MCF 10A (cell line): ENCODE data around the gene LTBP4. TPM values are rescaled to one million over a fixed set of nuclear protein-coding genes. Genes with fewer than 3 reads are reported as not detected.
"Not testable (repeated sequence)": the region's sequence is repeated elsewhere in the genome, so short reads cannot be mapped to it uniquely, and the experiment has no call there.

Source experiments
- BruUV-seq: library from RNA; stranded (reverse); fragments of 400-500 nt; replicated peaks from 2 replicates; lab custom pipeline; 2021; lab: Mats Ljungman, UMichigan
- CTCF ChIA-PET: fragments of 300-600 bp; sonication (Branson Sonifier 250); formaldehyde crosslinking; extraction: SDS; loops from one replicate; lab custom pipeline; 2021; ENCODE audit warnings: antibody characterized with exemption, inconsistent platforms; lab: Yijun Ruan, JAX
- POLR2A ChIA-PET: fragments of 300-600, 350-650 bp; sonication (Branson Sonifier 250); formaldehyde crosslinking; extraction: SDS; loops from one replicate; lab custom pipeline; 2020; ENCODE audit warnings: antibody characterized with exemption, inconsistent platforms; lab: Yijun Ruan, JAX
- DNase-seq: peaks from one replicate; pipeline ENCODE4 v3.0.0-alpha.2; 2018; ENCODE audit not compliant: unreplicated experiment
- H3K27ac Mint-ChIP-seq: one replicate; pipeline ENCODE4 v1.8.0; 2022; ENCODE audit warnings: mild to moderate bottlenecking, low read depth, mixed read lengths; ENCODE audit not compliant: unreplicated experiment
- H3K27me3 Mint-ChIP-seq: one replicate; pipeline ENCODE4 v1.8.0; 2022; ENCODE audit warnings: mixed read lengths; ENCODE audit not compliant: insufficient read depth, unreplicated experiment
- H3K36me3 Mint-ChIP-seq: one replicate; pipeline ENCODE4 v1.8.0; 2022; ENCODE audit warnings: mild to moderate bottlenecking, moderate library complexity, mixed read lengths; ENCODE audit not compliant: insufficient read depth, unreplicated experiment
- H3K4me1 Mint-ChIP-seq: one replicate; pipeline ENCODE4 v1.8.0; 2022; ENCODE audit warnings: mixed read lengths; ENCODE audit not compliant: insufficient read depth, unreplicated experiment
- H3K4me3 Mint-ChIP-seq: one replicate; pipeline ENCODE4 v1.8.0; 2022; ENCODE audit warnings: mild to moderate bottlenecking, moderate library complexity, mixed read lengths; ENCODE audit not compliant: unreplicated experiment
- H3K9me3 Mint-ChIP-seq: one replicate; pipeline ENCODE4 v1.8.0; 2022; ENCODE audit warnings: mixed read lengths; ENCODE audit not compliant: unreplicated experiment
- CTCF ChIP-seq: fragments of 200-600 bp; IDR thresholded peaks from one replicate; pipeline ENCODE4 v1.8.0; 2022; ENCODE audit warnings: antibody characterized with exemption, mild to moderate bottlenecking; ENCODE audit not compliant: unreplicated experiment
- intact Hi-C: fragments of 100-400 bp; cut with micrococcal nuclease; formaldehyde crosslinking; loops from 2 replicates; pipeline ENCODE4 v1.14.1; 2022
- total RNA-seq: library from RNA; stranded (reverse); gene quantifications from 2 replicates; pipeline ENCODE4 v1.2.3, GENCODE V29; 2022

Gene LTBP4
- total RNA-seq, 1 experiment from 2014 or later = 76.4 TPM

- no peaks in the 10 kb centered on the region for H3K36me3 Mint-ChIP-seq
- ChIA-PET CTCF (interaction anchor here (1.1 to 1.8 kb wide), 3 partner anchors 9 to 31 kb away, joined by 3 to 7 read pairs (median 3); no protein-coding TSS in a partner anchor), POLR2A (no interaction called here)
- H3K27me3 Mint-ChIP-seq = peaks cover 28% of the 10 kb centered on the region
- no peak overlapping the region for H3K27ac Mint-ChIP-seq
- no TSS peak for BruUV-seq
- H3K4me3 Mint-ChIP-seq = no peak overlapping the region
- no peak for DNase-seq
- H3K9me3 Mint-ChIP-seq = no peaks in the 10 kb centered on the region
- intact Hi-C loops = no loop called here
- no peak for TF ChIP-seq CTCF
- no peaks in the 10 kb centered on the region for H3K4me1 Mint-ChIP-seq
Measured at GRCh38 chr19:40559394-40559793, 41.8 kb upstream of the LTBP4 start.

- no peak overlapping the region for H3K27ac Mint-ChIP-seq
- CTCF ChIA-PET = interaction anchor here (1.8 kb wide), 1 partner anchor 11 kb away, joined by 7 read pairs; no protein-coding TSS in a partner anchor
- intact Hi-C loops = no loop called here
- DNase-seq = no peak
- no TSS peak for BruUV-seq
- no peaks in the 10 kb centered on the region for H3K4me1 Mint-ChIP-seq
- no peaks in the 10 kb centered on the region for H3K9me3 Mint-ChIP-seq
- H3K36me3 Mint-ChIP-seq = no peaks in the 10 kb centered on the region
- no peak for TF ChIP-seq CTCF
- POLR2A ChIA-PET = no interaction called here
- peaks cover 21% of the 10 kb centered on the region for H3K27me3 Mint-ChIP-seq
- H3K4me3 Mint-ChIP-seq = no peak overlapping the region
Measured at GRCh38 chr19:40560092-40560507, 41.1 kb upstream of the LTBP4 start.

- Mint-ChIP-seq H3K27me3 (peaks cover 13% of the 10 kb centered on the region), H3K9me3 (no peaks in the 10 kb centered on the region), H3K4me1 (no peaks in the 10 kb centered on the region), H3K36me3 (no peaks in the 10 kb centered on the region), H3K27ac (no peak overlapping the region), H3K4me3 (no peak overlapping the region)
- ChIA-PET CTCF (interaction anchor here (1.1 kb wide), 1 partner anchor 11 kb away, joined by 5 read pairs; no protein-coding TSS in a partner anchor), POLR2A (no interaction called here)
- intact Hi-C loops = no loop called here
- DNase-seq = no peak
- no peak for TF ChIP-seq CTCF
- BruUV-seq = no TSS peak
Measured at GRCh38 chr19:40561947-40562346, 39.2 kb upstream of the LTBP4 start.

- H3K27me3 Mint-ChIP-seq, H3K27ac Mint-ChIP-seq, H3K9me3 Mint-ChIP-seq, BruUV-seq, H3K4me3 Mint-ChIP-seq, intact Hi-C loops, POLR2A ChIA-PET, DNase-seq, H3K36me3 Mint-ChIP-seq, CTCF ChIA-PET, H3K4me1 Mint-ChIP-seq: not testable (repeated sequence)
Measured at GRCh38 chr19:40564535-40564934, 36.6 kb upstream of the LTBP4 start.
